Vagina (tissue), 2 donors: ENCODE measurements around the gene TIE1.

ENCODE experiments used
- POLR2A ChIP-seq, 2 donors: fragments of 450-650 bp; IDR thresholded peaks; one replicate each; pipeline ENCODE4 v1.6.1; 2017; ENCODE audit warnings: antibody characterized with exemption in 2 of 2, mild to moderate bottlenecking in 2 of 2, moderate library complexity in 2 of 2
- TF ChIP-seq, protein P1 (sequence below), 3 experiments: fragments of 450-650 bp in 2 of 3; fragments of 200-600 bp in 1 of 3; sonication (generic) in 1 of 3; IDR thresholded peaks; one replicate each; pipeline ENCODE4 v1.5.1; 2017 to 2019; ENCODE audit warnings: antibody characterized with exemption in 3 of 3, mild to moderate bottlenecking in 2 of 3, moderate library complexity in 2 of 3

DNA sequence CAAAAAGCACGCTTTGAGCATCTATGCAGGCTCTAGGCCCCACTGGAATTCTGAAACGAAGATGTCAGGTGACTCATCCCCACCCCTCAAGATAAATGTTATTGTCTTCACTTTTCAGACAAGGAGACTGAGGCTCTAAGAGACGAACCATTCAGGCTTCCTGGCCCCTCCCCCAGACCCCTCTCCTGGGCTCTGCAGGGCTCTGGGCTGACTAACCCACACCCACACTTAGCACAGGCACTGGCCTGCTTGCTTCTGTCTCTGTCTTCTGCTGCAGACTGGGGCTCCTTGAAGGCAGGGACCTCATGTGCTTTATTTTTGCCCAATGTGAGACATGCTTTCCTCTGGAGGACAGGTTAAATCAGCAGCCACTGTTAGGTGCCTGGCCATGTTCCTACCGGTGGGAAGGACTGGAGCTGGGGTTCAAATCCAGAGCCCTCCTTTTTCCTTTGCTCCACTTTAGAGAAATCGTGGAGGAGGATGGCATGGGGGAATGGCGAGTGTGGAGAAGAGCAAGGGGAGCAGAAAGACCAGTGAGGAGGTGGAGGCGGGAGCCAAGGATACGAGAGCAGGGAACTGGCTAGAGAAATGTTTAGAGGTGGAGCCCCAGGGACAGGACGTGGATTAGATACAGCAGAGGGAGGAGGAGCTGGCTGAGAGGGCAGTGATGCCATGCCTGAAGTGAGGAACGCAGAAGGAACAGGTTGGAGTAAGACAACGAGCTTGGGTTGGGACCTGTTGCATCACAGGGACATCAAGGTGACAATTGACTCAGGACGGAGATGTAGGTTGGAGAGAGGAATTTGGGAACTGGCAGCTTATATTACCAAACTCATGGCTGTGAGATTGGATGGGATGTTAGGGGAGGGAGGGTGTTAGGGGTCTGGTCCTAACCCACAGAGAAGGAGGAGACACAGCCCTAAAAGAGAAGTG is 29.3 kb upstream of the TIE1 start:
- TF ChIP-seq, protein P1, sequence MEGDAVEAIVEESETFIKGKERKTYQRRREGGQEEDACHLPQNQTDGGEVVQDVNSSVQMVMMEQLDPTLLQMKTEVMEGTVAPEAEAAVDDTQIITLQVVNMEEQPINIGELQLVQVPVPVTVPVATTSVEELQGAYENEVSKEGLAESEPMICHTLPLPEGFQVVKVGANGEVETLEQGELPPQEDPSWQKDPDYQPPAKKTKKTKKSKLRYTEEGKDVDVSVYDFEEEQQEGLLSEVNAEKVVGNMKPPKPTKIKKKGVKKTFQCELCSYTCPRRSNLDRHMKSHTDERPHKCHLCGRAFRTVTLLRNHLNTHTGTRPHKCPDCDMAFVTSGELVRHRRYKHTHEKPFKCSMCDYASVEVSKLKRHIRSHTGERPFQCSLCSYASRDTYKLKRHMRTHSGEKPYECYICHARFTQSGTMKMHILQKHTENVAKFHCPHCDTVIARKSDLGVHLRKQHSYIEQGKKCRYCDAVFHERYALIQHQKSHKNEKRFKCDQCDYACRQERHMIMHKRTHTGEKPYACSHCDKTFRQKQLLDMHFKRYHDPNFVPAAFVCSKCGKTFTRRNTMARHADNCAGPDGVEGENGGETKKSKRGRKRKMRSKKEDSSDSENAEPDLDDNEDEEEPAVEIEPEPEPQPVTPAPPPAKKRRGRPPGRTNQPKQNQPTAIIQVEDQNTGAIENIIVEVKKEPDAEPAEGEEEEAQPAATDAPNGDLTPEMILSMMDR (IDR thresholded peaks at IDR 0.05) = no peak
- TF ChIP-seq POLR2A (IDR thresholded peaks at IDR 0.05) = no peak
